GM19372 (cell line): ENCODE results near the gene DNAH14.
"Not testable (repeated sequence)": the region's sequence is repeated elsewhere in the genome, so short reads cannot be mapped to it uniquely, and the experiment has no call there.

Experiments used
- ATAC-seq: cut with Tn5 transposase; IDR thresholded peaks from one replicate; pipeline ENCODE4 v1.9.1; 2021; ENCODE audit warnings: mild to moderate bottlenecking, low read depth, moderate library complexity; ENCODE audit not compliant: unreplicated experiment

The DNAH14 gene

DNA sequence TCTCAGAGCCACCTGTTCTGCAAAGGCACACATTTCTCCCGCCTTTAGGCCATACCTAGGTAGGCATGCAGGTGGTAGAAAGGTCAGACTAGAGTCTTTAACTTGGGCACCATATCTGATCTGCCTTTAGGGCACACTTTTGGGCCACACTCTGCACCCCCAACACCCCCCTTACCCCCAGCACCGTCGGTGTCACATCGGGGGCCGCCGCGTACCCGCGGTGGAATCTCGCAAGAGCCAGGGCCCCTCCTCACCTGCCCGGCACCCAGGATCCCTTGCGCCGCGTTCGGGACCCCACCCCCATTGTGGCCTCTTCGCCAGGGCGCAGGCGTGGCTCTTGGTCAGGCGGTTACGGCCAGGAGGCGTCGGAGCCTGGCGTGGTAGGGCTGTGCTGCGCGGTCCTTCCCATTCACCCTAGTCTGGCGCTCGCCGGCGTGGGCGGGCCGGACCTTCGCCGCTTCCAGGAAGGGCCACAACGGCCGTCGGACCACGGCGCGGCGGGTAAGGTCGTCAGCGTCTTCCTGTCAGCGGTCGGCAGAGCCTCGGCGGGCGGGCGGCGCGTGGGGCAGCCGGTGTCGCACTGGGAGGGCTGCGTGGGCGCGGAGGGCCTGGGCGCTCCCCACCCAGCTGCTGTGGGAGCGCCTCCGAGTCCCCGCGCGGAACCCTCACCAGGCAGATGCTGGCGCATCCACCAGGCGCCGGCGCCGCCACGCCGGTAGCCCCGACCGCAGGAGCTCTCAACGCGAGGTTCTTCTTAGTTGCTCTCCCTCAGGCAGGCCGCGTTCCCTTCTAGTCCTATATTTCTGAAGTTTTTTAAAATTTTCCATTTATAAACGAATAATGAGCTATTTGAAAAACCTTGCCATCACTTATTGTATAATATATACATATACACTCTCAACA is at the start of gene DNAH14:
TSS of gene DNAH14 (plus strand) at position 341 of the 903 bp plus-strand sequence. CDS start 23,028 bp downstream, outside the sequence.
- no peak for ATAC-seq

DNA sequence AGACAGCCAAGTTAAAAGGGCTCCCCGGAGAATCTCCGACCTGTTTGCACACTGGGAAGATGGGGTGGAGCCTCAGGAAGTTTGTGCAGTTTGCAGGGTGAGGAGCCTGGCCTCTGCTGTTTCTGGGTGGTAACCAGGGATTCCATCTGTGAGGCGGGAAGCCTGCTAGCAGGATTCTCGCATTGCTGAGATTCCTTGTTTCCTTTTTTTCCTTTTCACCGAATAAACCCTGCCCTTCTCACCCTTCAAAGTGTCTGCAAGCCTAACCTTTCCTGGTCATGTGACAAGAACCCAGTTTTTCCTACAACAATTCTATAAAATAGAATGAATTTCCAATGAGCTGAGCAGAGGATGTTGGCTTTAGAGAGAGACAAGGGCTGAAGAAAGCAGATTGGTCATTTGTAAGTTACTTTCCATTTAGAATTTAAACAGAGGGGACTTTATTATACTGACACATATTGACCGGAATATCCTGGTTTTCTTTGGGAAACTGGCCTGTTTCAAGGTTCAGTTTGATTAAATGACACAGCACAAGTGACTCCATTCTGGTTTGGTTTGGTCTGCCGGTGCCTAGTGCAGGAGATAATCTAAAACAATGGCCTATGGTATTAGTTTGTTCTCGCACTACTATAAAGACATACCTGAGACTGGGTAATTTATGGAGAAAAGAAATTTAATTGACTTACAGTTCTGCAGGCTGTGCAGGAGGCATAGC is 48.7 kb upstream of the DNAH14 start:
- no peak for ATAC-seq

DNA sequence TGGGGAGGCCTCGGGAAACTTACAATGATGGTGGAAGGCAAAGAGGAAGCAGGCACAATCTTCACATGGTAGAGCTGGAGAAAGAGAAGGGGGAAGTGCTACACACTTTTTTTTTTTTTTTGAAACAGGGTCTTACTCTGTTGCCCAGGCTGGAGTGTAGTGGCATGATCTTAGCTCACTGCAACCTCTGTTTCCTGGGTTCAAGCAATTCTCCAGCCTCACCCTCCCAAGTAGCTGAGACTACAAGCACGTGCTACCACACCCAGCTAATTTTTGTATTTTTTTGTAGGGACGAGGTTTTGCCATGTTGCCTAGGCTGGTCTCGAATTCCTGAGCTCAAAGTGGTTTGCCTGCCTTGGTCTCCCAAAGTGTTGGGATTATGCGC is 48.2 kb upstream of the DNAH14 start:
- ATAC-seq: not testable (repeated sequence)

DNA sequence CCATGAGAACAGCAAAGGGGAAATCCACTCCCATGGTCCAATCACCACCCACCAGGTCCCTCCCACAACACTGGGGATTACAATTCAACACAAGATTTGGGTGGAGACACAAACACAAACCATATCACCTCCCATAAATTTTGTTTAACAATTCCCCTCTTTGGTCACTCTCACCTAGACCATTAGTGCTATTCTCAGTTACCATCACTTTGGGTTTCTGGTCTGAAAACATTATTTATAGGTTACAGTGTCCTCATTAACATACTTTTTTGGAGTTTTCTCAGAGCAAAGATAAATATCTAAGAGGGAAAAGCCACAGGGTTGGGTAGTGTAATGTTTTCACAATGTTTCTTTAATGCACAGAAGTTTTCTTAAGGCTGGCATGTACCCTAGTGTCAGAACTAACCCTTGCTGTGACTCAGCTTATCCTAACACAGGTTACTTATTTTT is 47.7 kb upstream of the DNAH14 start:
- ATAC-seq: no peak

DNA sequence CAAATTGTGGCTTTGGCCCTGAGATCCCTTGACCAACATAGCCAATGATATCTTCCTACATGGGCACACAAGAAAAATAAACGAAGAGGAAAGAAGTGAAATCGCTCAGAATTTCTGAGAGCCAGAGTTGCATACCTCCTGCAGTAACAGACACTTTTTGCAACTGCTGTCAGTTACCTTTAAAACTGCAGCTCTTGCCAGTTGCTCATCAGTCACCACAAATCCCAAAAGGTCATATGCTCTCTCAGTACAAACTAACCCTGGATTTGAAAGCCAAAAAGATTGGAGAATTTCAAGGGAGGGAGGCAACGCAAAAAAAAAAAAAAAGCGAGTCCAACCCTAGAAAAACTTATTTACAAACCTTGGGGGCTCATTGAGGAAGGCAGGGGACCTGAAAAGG is 47.2 kb upstream of the DNAH14 start:
- ATAC-seq: no peak

DNA sequence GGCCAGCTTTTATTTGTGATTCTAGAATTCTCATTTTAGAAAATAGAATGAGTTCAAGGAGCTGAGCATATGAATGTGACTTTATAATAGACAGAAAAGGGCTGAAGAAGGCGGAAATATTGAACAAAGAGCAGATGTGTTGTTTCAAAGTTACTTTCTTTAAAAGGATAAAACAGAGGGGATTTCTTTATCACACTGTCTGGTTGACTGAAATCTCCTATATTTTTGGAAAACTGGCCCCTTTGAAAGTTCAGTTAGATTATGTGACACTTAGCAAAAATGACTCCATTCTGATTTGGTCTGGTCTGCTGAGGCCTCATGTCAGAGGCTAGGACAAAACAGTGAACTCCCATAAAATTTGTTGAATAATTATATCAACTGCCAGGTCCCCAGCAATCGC is 46.4 kb upstream of the DNAH14 start:
- no peak for ATAC-seq

DNA sequence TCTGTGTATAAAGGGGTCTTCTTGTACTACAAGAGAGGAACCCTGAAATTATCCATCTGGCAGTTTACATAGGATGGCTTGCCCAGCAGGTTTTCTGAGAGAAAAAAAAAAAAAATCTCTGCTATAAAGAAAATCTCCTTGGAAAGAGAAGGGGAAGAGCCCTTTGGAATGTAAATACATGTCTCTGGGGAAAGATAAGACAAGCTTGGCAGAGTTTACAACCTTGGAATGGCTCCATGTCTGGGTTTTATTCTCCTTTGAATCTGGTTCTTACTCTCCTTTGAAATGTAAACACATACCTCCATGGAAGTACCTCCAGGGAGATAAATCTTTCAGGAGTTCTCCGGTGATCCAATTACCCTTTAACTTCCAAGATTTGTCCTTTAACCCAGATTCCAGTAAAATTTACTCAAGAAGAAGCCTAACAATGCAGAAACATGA is 45.1 kb upstream of the DNAH14 start:
- ATAC-seq: no peak

DNA sequence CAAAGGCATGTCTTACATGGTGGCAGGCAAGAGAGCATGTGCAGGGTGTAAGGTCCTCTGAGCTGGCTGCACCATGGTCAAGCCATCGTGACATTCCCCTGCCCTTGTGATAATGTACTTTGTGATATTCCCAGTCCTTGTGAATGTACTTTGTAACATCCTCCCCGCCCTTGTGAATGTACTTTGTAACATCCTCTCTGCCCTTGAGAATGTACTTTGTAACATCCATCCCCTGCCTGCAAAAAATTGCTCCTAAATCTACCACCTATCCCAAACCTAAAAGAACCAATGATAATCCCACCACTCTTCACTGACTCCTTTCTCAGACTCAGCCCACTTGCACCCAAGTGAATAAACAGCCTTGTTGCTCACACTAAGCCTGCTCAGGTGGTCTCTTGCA is 44.1 kb upstream of the DNAH14 start:
- not testable (repeated sequence) for ATAC-seq

DNA sequence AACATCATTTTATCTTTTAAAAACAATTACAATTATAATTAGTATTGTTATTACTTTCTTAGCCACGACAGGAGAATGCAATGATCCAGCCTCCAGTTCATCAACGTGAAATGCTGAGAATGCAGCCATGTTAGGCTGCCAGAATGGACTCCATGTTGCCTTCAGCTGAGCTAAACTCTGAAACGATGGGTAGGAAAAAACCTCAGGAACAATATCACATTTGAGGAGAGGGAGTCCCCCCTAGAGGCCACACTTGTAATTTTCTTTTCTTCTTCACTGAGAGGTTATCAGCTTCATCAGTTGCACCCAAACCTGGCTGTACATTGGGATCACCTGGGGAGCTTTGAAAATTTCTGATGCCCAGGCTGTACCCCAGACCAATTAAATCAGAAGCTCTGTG is 34.6 kb upstream of the DNAH14 start:
- no peak for ATAC-seq

DNA sequence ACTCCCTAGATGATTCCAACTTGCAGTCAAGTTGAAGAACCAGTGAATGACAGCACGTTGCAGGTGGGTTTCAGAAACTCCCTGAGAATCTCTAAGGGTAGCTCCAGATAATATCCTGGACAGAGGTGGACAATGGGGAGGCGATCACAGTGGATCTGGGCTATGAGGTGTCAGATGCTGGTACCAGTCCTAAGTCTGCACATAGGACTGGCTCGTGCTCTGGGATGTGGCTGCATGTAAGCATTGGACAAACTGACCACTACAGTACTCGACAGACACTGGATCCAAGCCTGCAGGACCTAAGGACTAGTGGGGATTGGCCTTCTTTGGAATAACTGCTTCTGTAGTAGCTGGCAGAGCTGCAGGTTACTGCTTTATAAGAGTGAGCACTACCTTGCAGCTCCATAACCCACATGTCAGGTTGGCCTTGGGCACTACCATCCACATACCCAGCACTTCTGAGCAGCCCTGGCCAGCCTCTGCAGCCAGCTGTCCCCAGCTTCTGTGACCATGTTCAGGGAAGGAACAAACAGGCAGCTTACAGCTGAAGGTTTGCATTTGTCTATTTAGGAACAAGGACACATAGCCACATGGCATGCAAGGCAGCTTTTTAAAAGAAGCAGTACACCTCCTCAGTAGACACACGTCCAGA is 33.2 kb upstream of the DNAH14 start:
- no peak for ATAC-seq

DNA sequence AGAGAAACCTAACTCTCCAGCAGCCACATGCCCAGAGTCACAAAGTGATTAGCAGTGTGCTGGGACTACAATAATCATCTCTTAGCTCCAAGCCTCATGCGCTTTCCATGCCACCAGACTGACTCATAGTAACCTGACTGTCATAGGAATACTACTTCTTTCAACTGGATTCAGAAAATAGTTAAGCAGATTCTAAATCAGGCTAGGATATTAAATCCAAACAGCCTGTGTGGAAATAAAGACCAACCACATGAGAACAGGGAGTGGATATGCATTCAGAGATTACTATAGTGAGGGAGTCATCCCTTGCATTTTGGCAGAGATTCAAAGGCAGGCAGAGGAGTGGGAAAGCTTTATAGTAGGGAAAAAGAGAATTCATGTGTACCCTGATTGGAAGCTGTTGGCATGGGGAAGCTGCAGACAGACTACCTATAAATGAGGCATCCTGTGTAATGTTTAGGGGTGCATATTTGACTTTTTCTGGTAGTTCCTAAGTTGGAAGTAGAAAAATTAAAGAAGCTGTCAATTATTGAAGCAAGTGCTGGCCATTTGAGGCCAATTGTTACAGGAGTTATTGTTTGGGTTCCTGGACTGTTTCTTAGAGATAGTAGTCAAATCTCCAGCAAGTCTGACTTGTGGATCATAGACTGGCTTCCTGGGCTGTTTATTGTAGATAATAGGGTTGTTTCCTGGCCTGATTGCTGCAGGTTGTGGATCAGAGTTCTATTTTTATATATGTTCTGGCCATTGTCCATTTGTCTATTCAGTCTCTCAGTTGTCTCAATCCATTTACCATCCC is 31.7 kb upstream of the DNAH14 start:
- ATAC-seq: no peak

DNA sequence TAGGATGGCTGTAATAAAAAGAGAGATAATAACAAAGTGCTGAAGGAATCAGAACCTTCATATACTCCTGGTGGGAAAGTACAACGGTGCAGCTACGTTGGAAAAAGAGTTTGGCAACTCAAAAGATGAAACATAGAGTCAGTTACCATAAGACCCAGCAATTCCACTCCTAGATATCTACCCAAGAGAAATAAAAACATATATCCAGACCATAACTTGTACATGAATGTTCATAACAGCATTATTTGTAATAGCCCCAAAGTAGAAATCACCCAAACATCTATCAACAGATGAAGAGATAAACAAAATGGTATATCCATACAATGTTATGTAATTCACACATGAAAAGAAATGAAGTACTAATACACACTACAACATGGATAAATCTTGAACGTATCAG is 30.5 kb upstream of the DNAH14 start:
- ATAC-seq: no peak

DNA sequence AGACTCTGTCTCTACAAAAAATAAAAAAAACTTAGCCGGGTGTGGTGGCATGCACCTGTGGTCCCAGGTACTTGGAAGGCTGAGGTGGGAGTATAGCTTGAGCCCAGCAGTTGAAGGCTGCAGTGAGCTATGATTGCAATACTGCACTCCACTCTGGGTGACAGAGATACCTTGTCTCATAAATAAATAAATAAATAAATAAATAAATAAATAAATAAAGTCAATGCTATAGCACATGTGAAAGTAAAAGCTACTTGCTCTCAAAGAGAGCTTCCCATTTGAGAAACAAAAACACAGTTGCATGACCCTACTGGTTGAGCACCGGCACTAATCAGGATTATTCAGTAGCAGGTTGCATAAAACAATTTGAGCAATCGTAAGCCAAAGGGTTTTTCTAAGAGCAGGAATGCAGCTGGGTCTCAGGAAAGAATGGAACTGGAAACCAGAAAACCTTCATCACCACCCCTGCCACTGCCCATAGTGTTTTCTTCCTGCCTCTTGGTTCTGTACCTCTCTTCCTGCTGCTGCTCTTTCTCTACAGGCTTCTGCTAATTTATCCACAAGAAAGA is 29.3 kb upstream of the DNAH14 start:
- no peak for ATAC-seq

DNA sequence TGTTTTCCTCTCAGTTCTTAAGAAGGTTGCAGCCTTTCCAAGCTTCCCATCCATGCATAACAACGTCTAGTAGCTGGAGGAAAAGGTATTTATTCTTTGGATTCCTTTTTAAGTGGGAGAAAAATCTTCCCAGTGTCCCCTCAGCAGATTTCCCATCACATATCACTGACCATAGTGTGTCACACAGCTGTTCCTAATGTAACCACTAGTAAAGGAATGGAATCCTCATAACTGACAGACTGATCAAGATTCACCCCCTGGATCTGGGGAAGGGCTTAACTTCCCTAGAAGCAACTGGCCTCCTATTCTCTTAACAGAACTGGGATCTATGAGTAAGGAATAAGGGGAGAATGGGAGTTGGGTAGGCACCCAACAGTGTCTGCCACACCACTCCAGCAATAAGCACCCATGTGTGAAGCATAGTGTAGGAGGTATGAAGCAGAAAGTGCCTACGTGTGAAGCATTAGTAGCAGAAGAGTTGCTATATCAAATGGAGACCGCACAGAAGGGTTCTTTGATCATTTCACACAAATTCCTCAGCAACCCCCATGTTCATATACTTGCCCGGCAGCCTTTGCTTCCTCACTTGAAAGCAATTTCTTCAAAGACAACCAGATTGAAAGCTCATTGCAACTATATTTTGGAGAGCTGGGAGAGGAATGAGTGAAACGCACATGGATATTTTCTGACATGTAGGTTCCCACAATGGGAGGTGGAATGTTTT is 28.2 kb upstream of the DNAH14 start:
- no peak for ATAC-seq

DNA sequence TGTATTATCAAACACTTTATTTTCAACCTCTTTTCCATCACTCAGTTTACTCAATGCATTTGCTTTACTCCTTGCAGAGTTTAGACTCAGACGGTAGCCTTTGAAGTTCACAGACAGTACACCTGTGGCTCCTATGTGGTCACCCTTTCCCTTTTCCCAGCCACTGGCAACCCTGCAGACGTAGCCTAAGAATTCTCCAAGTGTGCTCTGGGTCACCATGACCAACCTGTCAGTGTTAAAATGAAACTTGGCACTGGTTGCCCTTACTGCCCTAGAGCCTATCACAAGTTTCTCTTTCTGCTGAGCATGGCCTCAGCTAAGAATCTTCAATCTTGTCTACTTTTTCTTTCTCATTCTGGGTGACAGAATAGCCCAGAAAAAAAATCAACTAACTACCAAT is 25.5 kb upstream of the DNAH14 start:
- no peak for ATAC-seq

DNA sequence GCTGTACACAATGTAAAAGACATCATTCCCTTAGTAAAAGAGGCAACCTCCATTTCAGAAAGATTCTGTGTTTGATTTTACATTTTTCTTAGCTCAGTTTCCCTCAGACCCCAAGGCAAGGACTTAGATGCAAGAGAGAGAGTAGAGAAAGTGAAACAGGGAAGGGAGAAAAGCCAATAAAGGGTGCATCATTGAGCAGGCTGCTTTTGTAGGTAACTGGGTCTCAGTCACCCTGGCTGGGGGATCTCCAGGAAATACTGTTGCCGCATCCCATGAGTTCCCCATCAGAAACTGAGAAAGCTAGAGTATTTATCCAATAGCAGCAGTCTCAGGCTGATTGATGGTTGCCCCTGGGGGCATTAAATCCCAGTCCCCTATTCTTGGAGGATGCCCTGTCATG is 23.1 kb upstream of the DNAH14 start:
- no peak for ATAC-seq

DNA sequence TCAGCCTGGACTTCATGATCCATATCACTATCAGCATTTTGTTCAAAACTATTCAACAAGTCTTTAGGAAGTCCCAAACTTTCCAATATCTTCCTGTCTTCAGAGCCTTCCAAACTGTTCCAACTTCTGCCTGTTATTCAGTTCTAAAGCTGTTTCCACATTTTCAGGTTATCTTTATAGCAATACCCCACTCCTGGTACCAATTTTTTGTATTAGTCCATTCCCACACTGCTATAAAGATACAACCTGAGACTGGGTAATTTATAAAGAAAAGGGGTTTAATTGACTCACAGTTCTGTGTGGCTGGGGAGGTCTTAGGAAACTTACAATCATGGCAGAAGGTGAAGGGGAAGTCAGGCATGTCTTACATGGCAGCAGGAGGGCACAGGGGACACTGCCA is 18.3 kb upstream of the DNAH14 start:
- ATAC-seq: no peak

DNA sequence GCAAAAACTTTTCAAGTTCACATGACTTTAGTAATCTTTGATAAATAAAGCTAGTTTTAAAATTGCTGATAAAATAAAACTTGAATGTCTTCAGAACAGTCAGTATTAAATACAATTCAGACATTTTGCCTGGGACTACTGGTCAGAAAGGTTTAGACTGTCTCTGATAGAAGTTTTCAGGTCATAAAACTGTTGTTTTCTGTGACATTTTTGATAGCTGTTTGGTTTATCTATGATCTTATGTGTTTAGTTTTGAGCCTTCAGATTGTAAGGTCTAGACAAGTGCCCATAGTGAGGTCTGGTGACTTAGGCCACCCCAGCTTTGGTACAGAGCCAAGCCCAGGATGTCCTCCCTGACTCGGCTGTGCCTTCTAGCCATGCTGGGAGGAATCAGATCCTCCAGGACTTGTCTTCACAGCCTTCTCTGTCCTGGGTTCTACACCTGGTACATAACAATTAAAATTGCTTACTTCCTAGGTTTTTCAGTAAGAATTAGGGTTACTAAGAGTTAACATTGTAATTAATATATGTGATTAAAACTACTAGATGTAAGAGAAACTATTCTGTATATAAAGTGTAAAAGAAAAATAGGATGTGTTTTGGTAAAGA is 15.1 kb upstream of the DNAH14 start:
- no peak for ATAC-seq

DNA sequence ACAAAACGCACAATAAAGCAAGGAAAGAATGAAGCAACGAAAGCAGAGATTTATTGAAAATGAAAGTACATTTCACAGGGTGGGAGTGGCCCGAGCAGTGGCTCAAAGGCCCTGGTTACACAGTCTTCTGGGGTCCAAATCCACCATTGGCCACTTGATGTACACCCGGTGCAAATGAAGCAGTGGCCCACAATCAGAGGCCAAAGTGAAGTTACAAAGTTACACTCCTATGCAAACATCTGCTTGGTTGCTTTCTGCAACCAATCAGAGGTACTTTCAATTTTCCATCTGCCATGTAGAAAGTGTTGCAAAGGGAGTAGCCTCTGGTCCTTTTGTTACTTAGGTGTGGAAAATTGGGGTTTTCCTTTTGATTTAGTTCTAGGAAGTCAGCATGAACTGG is 10.0 kb upstream of the DNAH14 start:
- ATAC-seq: no peak
